Islet of Langerhans (tissue), 1 donor: ENCODE measurements around the gene MYH4.

ENCODE experiments used
- FAIRE-seq: peaks from one replicate; lab custom pipeline; 2011; peaks lifted over from hg19 to GRCh38; lab: Jason Lieb, UNC

MYH4 gene

GRCh38 chr17:10421211-10421610, 48.1 kb downstream of the MYH4 start:
- no peak for FAIRE-seq

GRCh38 chr17:10420811-10421210, 48.5 kb downstream of the MYH4 start:
- no peak for FAIRE-seq

GRCh38 chr17:10417431-10417830, 51.9 kb downstream of the MYH4 start:
- FAIRE-seq = no peak

- no peak for FAIRE-seq
Observed at GRCh38 chr17:10415161-10415560, 54.2 kb downstream of the MYH4 start.

GRCh38 chr17:10403589-10403988, 65.8 kb downstream of the MYH4 start:
- FAIRE-seq = no peak

DNA sequence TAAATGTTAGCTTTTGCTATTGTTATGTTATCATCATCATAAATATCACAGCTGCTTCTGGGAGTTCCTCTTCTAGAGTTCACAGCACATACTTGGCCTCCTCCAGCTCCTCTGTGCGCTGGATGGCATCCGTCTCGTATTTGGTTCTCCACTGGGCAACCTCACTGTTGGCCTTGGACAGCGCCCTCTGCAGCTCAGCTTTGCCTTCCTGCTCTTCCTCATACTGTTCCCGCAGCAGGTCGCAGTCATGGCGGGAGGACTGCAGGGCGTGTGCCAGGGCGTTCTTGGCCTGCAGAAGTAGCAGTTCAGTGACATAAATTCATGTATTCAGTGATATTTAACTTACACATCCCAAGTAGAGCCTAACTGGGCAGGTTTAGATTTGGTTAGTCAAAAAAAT, 71.0 kb downstream of the MYH4 start:
- no peak for FAIRE-seq

- no peak for FAIRE-seq
Observed at GRCh38 chr17:10396524-10397163, 72.7 kb downstream of the MYH4 start.

GRCh38 chr17:10394201-10394887, 75.0 kb downstream of the MYH4 start:
- FAIRE-seq = no peak
